HG03039 (cell line): ENCODE data around the gene MRPL2.
A peak's percentile ranks its signal among the peaks of the same experiment; 100 is the strongest.
"Not testable (repeated sequence)": the region's sequence is repeated elsewhere in the genome, so short reads cannot be mapped to it uniquely, and the experiment has no call there.

ENCODE experiments used
- ATAC-seq: cut with Tn5 transposase; IDR thresholded peaks from one replicate; pipeline ENCODE4 v1.9.1; 2021; ENCODE audit warnings: mild to moderate bottlenecking, moderate library complexity; ENCODE audit not compliant: unreplicated experiment

MRPL2 gene

DNA sequence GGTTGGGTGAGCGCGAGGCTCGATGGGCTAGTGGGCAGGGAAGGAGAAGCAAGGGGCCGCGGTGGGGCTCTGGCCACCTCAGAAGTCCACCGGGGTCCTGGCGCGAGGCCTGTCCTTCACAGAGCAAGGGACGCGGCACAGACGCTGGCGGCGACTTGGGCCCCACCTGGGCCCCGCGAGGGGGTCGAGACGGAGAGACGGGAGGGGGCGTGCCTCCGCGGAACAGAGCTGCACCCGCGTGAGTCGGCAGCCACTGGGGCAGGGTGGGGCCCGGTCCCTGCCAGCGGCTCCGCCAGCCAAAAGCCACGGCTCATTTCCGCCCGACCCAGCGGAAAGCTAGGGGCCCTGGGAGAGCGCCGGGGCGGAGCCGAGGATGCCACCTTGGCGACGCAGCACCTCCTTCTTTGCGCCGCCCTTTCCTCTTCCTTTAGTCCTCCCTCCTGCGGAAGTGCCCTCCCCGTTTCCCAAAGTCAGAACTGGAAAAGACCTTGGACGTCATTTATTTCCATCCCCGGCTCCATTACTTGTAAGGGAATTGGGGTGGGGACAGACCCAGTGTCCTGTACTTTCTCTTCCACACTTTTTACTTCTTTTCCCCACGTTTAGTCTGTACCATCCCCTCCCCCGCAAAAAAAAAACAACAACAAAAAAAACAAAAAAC lies 5.6 kb downstream of the MRPL2 start, which contains the start of gene CUL7:
TSS of gene CUL7 (minus strand) at position 307 of the 661 bp plus-strand sequence. CDS start 1,063 bp downstream, outside the sequence.
- ATAC-seq = peak; percentile 87

DNA sequence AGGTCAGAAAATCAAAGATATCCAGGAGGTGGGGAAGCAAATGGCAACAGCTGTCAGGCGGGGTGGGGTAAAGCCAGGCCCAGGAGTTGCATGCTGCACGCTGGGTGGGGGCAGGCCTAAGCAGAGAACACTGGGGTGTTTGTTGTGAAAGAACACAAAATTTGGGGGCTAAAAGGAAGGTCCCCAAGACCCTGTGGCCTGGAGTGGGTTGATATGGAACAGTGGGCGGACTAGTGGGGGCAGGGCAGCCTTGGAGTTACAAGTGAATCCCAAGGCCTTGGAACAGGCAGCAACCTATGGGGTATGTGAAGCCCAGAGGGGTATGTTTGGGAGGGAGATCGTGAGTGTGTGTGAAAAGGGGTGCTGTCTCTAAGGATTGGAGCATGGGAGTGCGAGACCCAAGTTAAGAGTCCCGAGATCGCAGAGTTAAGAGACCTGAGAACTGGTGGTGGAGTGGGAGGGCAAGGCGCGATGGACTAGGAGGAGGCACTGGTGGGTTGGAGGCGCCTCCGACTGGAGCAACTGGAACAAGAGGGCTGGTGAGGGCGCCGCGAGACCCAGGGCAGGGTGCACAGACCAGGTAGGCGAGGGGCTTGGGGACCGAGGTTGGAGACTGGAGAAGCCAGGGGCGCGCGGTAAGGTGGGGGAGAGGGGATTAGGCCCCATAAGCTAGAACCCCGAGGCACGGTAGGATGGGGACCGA lies 6.2 kb downstream of the MRPL2 start:
- ATAC-seq = no peak

DNA sequence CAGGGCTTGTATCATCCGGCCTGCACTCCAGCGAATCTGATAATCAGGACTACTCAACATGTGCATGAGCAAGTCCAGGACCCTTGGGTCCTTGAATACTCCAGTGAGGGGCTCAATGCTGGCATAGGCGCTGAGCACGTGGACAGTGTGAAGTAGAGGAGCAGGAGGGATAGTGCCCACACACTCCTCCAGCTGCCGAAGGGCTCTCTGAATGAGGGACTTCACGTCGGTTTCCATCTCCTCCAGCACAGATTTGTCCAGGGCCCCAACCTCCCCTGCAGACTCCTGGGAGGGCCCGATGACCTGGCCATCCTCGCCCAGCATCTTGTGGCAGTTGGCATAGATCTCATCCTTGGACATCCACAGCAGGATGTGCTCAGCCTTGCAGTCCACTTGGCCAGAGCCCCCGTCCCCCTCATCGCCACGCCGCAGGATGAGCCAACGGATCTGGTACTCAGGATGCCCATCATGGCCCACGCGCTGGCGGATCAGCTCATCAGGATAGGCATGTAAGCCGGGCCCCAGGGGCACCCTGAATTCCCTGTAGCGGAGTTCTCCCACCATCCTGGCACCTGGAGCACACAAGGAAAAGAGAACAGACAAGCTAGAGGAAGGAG lies 6.9 kb downstream of the MRPL2 start:
- no peak for ATAC-seq

DNA sequence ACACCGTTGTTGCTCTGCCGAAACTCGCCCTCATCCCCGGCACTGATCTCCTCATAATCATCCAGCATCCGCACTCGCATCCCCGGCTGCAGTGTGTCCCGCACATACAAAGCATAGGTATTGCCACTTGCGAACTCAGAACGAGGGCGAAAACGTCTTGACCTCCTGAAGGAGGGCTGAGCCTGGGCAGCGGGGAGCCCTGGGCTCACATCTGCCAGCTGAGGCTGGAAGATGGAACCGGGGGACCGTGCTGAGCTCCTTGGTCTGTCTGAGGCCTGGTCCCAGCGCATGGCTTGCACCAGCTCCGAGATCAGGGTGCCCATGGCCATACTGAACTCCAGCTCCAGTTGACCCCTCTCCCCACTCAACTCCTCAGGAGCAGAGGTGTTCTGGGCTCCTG lies 8.3 kb downstream of the MRPL2 start:
- no peak for ATAC-seq

DNA sequence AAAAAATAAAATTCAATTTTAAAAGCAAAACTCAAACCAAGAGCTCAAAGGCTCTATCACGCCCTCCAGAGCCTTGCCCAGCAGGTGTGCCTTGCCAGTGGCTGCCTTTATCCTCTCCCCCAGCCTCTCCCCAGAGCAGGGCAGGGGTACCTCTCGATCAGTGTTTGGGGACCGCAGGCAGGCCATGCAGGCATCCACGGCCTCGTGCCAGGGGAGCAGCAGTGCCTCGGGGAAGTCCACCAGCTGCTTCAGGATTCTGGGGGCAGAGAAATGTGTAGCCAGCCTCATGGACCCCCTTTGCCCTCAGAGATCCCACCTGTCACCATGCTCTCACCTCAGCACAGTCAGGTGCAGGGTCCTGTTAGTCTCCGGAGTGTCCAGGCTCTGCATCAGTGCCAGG lies 11.2 kb downstream of the MRPL2 start:
- ATAC-seq = no peak

DNA sequence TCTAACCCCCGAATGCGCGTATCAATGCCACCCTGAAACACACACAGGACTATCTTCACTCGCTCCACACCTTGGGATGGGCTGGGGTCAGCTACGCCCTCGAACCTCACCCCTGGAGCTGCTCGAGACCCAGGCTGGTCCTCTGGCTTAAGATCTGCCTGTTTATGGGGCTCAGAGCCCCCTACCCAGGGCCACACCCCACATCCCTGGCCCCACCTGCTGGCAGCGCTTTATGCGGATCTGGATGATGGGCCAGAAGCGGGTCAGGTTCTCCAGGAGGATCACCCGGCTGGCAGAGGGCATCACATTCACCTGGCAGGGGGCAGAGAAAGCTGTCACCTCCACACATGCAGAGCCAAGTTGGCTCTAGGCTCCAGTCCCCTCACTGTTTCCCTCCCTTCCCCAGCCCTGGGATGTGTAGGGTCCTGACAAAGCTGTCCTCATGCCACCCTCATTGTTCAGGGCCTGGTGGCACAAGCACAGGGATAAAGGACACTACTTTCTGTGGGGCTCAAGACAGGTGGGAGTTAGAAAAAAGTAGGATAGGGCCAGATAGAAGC lies 13.8 kb downstream of the MRPL2 start:
- no peak for ATAC-seq

DNA sequence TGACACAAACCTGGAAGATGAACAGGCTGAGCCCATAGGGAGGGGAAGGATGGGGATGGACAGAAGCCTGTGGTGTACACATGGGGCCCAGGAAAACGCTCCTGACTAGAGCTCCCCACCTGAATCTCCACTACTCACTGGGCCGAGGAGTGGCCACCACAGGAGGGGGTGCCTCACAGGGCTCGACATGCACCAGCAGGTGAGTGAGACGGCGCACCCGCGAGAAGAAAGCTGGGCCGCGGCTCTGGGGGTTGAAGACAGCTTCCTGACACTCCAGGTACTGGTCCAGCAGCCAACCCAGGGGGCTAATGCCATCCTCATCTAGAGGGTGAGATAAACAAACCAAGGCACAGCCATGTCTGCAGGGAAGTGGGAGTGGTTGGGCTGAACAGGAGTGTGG lies 15.9 kb downstream of the MRPL2 start:
- no peak for ATAC-seq

DNA sequence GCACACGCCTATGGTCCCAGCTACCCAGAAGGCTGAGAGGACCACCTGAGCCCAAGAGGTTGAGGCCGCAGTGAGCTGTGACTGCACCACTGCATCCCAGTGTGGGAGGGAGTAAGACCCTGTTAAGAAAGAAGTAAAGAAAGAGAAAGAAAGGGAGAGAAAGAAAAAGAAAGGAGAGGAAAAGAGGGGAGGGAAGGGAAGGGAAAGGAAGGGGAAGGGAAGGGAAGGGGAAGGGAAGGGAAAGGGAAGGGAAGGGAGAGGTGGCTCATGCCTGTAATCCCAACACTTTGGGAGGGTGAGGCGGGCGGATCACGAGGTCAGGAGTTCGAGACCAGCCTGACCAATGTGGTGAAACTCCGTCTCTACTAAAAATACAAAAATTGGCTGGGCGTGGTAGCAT lies 17.8 kb downstream of the MRPL2 start:
- ATAC-seq = not testable (repeated sequence)

DNA sequence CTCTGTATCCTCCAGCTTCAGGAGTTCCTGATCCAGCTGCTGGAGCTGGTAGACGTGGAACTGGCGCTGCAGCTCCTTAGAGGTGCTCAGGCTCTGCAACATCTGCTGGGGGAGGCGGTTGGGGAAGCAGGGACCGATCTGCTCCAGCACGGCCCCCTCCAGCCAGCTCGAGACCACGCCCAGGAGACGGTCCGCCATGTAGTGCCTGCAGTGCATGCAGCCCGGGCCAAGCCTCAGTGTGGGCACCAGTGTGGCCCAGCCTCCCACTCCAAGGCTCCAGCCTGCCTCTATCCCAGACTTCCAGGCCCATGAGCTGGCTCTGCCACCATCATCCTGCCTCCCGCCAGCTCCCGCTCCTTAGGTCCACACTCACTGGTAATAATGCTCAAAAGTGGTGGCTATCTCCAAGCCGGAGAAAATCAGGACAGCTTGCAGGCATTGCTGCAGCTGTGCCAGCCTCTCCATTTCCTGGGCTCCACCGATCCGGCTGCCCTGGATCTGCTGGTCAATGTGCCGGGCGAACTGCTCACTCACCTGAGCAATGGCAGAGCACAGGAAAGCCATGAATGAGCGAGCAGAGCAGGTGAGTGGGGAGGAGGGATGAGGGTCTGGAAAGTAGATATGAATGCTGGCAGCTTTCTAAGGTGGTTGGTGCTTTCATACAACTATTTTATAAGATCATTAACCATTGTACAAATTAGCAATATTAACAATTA lies 18.5 kb downstream of the MRPL2 start:
- no peak for ATAC-seq

DNA sequence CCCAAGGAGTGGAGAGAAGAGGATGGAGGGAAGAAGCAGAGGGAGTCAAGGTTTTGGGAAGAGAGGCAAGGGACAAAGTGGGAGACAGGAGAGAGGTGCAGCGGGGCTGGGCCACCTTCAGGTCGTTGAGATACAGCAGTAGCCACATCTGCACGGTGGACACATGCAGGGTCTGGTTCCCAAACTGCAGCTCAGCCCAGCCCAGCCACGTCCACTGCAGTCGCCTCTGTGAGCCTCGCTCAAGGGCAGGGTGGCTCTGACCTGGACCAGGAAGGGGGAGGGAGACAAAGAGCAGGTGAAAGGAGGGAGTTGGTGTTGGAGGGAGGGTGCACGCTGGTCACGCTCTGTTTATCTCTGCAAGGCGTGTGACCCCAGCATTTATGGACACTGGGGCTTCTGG lies 20.5 kb downstream of the MRPL2 start:
- no peak for ATAC-seq

DNA sequence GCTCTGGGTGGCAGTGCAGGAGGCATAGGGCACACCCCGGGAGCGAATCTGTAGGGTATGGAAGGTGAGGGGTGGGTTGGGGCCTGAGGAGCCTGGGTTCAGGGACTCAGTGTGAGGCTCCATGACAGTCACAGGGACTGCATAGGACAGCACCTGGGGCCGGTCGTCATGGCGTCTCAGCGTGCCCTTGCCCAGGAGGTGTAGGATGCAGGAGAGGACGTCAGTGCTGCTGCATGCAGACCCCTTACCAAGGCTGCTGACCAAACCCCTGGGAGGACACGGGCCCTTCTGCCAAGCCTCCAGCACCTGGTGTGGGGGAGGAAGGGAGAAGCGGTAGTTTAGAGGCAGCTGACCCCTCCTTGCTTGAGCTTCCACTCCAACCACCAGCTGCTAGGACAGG lies 21.5 kb downstream of the MRPL2 start:
- ATAC-seq = no peak

DNA sequence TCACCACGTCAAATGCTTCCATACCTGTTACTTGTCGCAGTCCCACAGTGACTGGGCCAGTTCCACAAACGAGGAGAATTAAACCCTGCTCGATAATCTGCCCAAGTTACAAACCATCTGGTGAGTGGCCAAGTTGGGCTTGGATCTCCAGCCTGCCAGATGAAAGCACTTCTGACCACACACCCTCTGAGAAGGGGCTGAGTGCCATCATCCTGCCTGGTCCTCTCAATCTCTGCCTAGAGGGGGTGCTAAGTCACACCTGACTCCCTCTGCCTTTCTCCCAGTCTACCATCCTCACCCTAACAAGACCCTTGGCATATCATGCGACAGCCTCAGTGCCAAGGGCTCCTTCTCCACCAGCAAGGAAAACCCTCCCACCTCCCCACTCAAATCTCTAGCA lies 22.0 kb downstream of the MRPL2 start:
- no peak for ATAC-seq

DNA sequence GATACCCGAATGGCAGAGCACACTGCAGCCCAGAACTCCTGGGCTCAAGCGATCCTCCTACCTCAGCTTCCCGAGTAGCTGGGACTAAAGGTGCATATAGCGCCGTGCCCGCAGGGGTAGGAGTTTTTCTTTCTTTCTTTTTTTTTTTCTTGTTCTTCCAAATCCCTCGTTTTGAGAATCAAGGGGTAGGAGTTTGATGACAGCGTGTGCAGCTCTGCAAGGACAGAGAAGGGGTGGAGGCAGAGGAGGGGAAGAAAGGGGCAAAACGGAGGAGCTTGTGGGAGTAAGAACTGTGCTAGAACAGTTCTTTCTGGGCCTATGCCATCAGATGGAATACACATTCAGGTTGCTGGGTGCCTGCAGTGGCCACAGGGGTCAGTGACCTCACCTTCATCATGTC lies 22.5 kb downstream of the MRPL2 start:
- ATAC-seq = no peak

DNA sequence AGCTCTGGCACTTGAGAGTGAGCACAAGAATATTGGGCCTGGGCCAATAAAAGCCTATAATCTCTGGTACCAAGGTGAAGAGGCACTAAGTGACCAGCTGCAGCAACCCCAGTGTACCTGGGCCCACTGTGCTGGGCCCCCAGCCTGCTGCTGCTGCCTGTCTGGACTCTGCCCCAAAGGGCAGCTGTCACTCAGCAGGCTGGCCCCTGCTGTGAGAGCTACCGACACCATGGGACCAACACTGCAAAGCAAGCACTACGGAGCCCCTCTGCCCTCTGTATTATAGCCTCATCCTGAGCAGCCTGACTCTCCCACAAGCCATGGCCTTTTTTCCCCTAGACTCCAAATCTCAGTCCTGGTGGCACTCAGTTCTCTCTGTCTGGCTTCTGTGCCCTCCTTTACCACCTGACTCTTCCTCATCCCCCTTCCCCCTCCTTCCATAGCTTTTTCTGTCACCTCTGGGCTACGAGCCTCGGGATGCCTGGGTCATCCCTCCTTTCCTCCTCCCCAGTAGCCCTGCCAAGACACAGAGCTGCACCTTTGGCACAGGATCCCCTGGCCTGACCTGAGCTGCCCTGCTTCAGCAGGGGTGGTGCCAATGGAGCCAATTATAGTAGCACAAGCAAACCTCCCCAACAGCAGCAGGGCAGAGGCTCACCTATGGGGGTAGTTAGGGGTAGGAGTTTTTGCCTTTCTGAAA lies 23.6 kb downstream of the MRPL2 start:
- no peak for ATAC-seq

DNA sequence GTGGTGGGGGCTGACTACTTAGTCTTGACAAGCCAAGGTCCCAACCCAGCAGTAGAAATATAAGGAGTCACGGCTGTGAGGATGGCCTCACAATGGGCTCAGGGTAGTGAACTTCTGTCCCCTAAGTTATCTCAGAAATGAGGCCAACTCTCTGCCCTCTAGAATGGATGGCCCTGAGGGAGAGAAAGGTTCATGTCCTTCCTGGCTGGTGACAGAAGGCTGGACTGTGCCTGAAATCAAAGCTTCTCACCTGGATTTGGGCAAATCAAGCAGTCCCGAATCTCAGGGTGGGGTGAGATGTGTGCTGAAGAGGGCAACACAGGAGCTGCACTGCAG lies 25.1 kb downstream of the MRPL2 start:
- no peak for ATAC-seq

DNA sequence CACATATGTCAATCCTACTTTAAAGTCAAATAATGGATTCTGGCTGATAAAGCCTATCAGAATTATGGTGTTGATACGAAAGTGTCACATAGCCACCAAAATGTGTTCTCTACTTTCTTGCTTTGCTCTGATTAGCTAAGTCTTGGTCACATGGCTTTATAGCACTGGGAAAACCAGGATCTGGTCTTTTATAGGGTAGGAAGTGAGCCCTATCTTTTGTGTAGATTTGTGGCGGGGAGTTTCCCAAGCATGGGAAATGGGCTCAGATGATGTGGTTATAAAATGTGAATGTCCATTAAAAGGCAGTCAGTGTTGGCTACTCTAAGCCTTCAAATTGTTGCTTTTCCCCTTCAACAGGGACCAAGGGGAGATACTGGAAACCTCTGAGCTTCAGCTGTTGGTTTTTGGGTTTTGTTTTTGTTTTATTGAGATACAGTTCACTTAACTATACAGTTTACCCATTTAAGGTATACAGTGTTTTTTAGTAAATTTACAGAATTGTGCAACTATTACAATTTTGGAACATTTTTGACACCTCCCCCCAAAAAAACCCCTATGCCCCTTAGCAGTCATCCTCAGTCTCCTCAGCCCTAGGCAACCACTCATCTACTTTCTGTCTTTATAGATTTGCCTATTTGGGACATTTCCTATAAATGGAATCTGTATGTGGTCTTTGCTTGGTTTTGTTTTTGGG lies 25.6 kb downstream of the MRPL2 start:
- ATAC-seq = no peak

DNA sequence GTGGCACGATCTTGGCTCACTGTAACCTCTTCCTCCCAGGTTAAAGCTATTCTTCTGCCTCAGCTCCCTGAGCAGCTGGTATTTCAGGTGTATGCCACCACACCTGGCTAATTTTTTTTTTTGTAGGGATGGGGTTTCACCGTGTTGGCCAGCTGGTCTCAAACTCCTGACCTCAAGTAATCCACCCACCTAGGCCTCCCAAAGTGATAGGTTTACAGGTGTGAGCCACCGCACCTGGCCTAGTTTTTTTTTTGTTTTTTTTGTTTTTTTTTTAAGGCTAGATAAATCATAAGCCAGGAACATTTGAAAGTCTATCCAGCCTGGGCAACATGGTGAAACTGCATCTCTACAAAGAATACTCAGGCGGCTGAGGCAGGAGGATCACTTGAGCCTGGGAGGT lies 26.9 kb downstream of the MRPL2 start:
- ATAC-seq = no peak

DNA sequence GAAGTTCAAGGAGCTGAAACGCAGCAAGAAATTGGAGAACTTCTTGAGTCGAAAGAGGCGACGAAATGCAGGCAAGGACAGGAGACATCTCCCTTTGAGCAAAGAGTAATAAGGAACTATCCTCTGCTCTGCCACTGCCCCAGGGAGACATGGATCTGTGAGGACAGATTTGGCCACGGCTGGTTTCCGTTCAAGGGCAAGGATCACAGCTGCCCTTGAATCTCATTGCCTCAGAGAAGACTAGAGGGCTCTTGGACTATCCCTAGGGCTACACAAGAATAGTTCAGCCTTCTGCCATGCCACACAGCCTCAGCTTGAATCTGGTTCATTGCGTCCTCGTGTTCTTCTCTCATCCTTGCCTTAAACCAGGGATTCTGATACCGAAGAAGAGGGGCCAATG lies 30.1 kb downstream of the MRPL2 start:
- ATAC-seq = no peak

DNA sequence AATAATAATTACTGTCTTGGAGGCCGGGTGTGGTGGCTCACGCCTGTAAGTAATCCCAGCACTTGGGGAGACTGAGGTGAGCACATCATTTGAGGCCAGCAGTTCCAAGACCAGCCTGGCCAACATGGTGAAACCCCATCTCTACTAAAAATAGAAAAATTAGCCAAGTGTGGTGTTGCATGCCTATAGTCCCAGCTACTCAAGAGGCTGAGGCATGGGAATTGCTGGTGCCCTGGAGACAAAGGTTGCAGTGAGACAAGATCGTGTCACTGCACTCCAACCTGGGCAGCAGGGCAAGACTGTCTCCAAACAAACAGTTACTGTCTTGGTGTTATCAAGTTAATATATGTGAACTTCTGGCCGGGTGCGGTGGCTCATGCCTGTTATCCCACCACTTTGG lies 32.9 kb downstream of the MRPL2 start:
- ATAC-seq = no peak

DNA sequence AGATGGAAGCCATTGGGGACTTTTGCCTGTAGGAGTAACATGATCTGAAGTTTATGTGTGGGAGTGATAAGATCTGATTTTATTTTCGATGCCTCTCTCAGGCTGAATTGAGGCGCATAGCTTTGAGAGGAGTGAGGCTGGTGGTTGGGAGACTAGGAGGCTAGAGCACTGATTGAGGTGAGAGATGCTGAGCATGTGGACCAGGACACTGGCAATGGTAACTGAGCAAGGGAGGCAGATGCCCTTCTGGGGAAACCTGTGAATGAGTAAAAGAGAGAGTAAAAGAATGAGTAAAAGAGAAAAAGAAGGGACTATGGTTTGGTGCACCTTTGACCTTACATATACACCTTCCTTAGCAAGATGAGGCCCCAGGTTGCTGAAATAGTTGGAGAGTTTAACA lies 34.8 kb downstream of the MRPL2 start:
- ATAC-seq = no peak
